ENCODE results near the gene FBXL7. TPM values are rescaled to one million over a fixed set of nuclear protein-coding genes. Genes with fewer than 3 reads are reported as not detected.

FBXL7 gene
- polyA plus RNA-seq, 3 donors: not detected

GRCh38 chr5:15463231-15463980 lies 36.6 kb upstream of the FBXL7 start:
- TF ChIP-seq CTCF (IDR thresholded peaks at IDR 0.05): no peak
- peaks cover 0 to 4% (median under 1%) of the 10 kb centered on the region in 7 donors for H3K9me3 Mint-ChIP-seq
- no peak overlapping the region for H3K4me2 ChIP-seq (replicated peaks; ENCODE audit: extremely low read depth, low read length, poor library complexity, severe bottlenecking)
- no peak overlapping the region for H3K4me3 ChIP-seq (replicated peaks in 1 of 3; ENCODE audit: low read depth in 2 of 3, low read length in 3 of 3)
- H3K4me3 Mint-ChIP-seq: no peak overlapping the region
- H3K36me3 ChIP-seq (replicated peaks in 1 of 2; ENCODE audit: control insufficient read depth in 1 of 2, insufficient read depth in 2 of 2, low read length in 2 of 2): no peaks in the 10 kb centered on the region
- no peaks in the 10 kb centered on the region for H3K27me3 ChIP-seq (ENCODE audit: control insufficient read depth in 2 of 2, insufficient read depth in 2 of 2, low read length in 2 of 2)
- peaks cover 0 to 8% of the 10 kb centered on the region in 2 donors for H3K9me3 ChIP-seq (replicated peaks in 1 of 2; ENCODE audit: control insufficient read depth in 1 of 2, insufficient read depth in 1 of 2, low read length in 2 of 2)
- DNase-seq: no peak
- no peaks in the 10 kb centered on the region for H3K4me1 ChIP-seq (ENCODE audit: control insufficient read depth in 1 of 2, insufficient read depth in 2 of 2, low read length in 2 of 2)
- H3K27ac ChIP-seq (ENCODE audit: low read depth in 1 of 2, low read length in 2 of 2): no peak overlapping the region
- H3K9ac ChIP-seq (ENCODE audit: insufficient read depth, low read length, poor library complexity, severe bottlenecking): no peak overlapping the region
- H3K36me3 Mint-ChIP-seq: no peaks in the 10 kb centered on the region
- intact Hi-C loops (cut with micrococcal nuclease): no loop called here
- no peaks in the 10 kb centered on the region for H4K20me1 ChIP-seq (ENCODE audit: insufficient read depth, low read length)
- no peaks in the 10 kb centered on the region for H3K4me1 Mint-ChIP-seq
- no peaks in the 10 kb centered on the region for H3K79me2 ChIP-seq (ENCODE audit: insufficient read depth, low read length)
- H2AFZ ChIP-seq (ENCODE audit: insufficient read depth, low read depth, low read length, poor library complexity, severe bottlenecking): no peak overlapping the region
- H3K27me3 Mint-ChIP-seq (ENCODE audit: low read depth in 3 of 3): peaks cover 0 to 1% (median 0%) of the 10 kb centered on the region in 3 donors
- no CpG with 5 or more reads among the region's 3 CpGs for WGBS (ENCODE audit: insufficient coverage)
- H3K27ac Mint-ChIP-seq: no peak overlapping the region

- H3K9ac ChIP-seq (ENCODE audit: insufficient read depth, low read length, poor library complexity, severe bottlenecking): no peak overlapping the region
- no peak for DNase-seq
- no peak overlapping the region for H3K4me3 Mint-ChIP-seq
- peaks cover 0 to 2% (median 2%) of the 10 kb centered on the region in 3 donors for H3K27me3 Mint-ChIP-seq (ENCODE audit: low read depth in 3 of 3)
- H3K79me2 ChIP-seq (ENCODE audit: insufficient read depth, low read length): no peaks in the 10 kb centered on the region
- H3K4me2 ChIP-seq (replicated peaks; ENCODE audit: extremely low read depth, low read length, poor library complexity, severe bottlenecking): no peak overlapping the region
- WGBS (ENCODE audit: insufficient coverage): 100% methylated on average over 2 of the region's 8 CpGs
- H4K20me1 ChIP-seq (ENCODE audit: insufficient read depth, low read length): no peaks in the 10 kb centered on the region
- no peaks in the 10 kb centered on the region for H3K4me1 ChIP-seq (ENCODE audit: control insufficient read depth in 1 of 2, insufficient read depth in 2 of 2, low read length in 2 of 2)
- peaks cover 0 to 15% (median 6%) of the 10 kb centered on the region in 7 donors for H3K9me3 Mint-ChIP-seq
- H2AFZ ChIP-seq (ENCODE audit: insufficient read depth, low read depth, low read length, poor library complexity, severe bottlenecking): no peak overlapping the region
- TF ChIP-seq CTCF (IDR thresholded peaks at IDR 0.05): no peak
- peaks cover 7 to 20% of the 10 kb centered on the region in 2 donors for H3K9me3 ChIP-seq (replicated peaks in 1 of 2; ENCODE audit: control insufficient read depth in 1 of 2, insufficient read depth in 1 of 2, low read length in 2 of 2)
- no peaks in the 10 kb centered on the region for H3K4me1 Mint-ChIP-seq
- no peaks in the 10 kb centered on the region for H3K36me3 Mint-ChIP-seq
- H3K4me3 ChIP-seq (replicated peaks in 1 of 3; ENCODE audit: low read depth in 2 of 3, low read length in 3 of 3): no peak overlapping the region
- no peaks in the 10 kb centered on the region for H3K27me3 ChIP-seq (ENCODE audit: control insufficient read depth in 2 of 2, insufficient read depth in 2 of 2, low read length in 2 of 2)
- H3K27ac Mint-ChIP-seq: no peak overlapping the region
- intact Hi-C loops (cut with micrococcal nuclease): no loop called here
- H3K36me3 ChIP-seq (replicated peaks in 1 of 2; ENCODE audit: control insufficient read depth in 1 of 2, insufficient read depth in 2 of 2, low read length in 2 of 2): no peaks in the 10 kb centered on the region
- H3K27ac ChIP-seq (ENCODE audit: low read depth in 1 of 2, low read length in 2 of 2): no peak overlapping the region
Observed at GRCh38 chr5:15472116-15472515, 27.9 kb upstream of the FBXL7 start.

Measured in CD14-positive monocyte (primary cell).